ENCODE data around the gene MIGA2.

Gene MIGA2

GRCh38 chr9:129023036-129023907 is 13.2 kb upstream of the MIGA2 start (continued):
- no peak for TF ChIP-seq ZNF776 (tag by site-specific recombination; IDR thresholded peaks at IDR 0.05; ENCODE audit: borderline replicate concordance)
- TF ChIP-seq ZBTB8A (tag by site-specific recombination; IDR thresholded peaks at IDR 0.05) = peak; percentile 45; the same call in 1 of the 2 replicates
- 0 out of 2 replicates have a peak, but pooled peaks have one; percentile 24 for TF ChIP-seq ZNF660 (tag by site-specific recombination; IDR thresholded peaks at IDR 0.05)
- TF ChIP-seq KLF7 (tag by site-specific recombination; IDR thresholded peaks at IDR 0.05; ENCODE audit: borderline replicate concordance) = peak; percentile 81; the same call in 1 of the 2 replicates
- TF ChIP-seq KLF17 (tag by site-specific recombination; IDR thresholded peaks at IDR 0.05) = peak; percentile 92
- no peak for TF ChIP-seq PRDM6 (tag by site-specific recombination; IDR thresholded peaks at IDR 0.05)
- TF ChIP-seq ZNF175 (tag by site-specific recombination; IDR thresholded peaks at IDR 0.05) = no peak
- TF ChIP-seq ZBTB44 (tag by site-specific recombination; IDR thresholded peaks at IDR 0.05) = peak; percentile 48; the same call in 1 of the 2 replicates
- peak; percentile 56; the same call in 1 of the 2 replicates for TF ChIP-seq ZSCAN16 (tag by site-specific recombination; IDR thresholded peaks at IDR 0.05)
- TF ChIP-seq ZBTB6 (tag by site-specific recombination; IDR thresholded peaks at IDR 0.05) = peak; percentile 34; the same call in 1 of the 2 replicates
- no peak for TF ChIP-seq ZNF362 (tag by site-specific recombination; IDR thresholded peaks at IDR 0.05)
- TF ChIP-seq WT1 (tag by site-specific recombination; IDR thresholded peaks at IDR 0.05) = peak; percentile 78
- TF ChIP-seq ATF2 (tag by site-specific recombination; IDR thresholded peaks at IDR 0.05; ENCODE audit: low read depth) = peak; percentile 66; the same call in 1 of the 2 replicates
- no peak for TF ChIP-seq ZNF248 (tag by site-specific recombination; IDR thresholded peaks at IDR 0.05)
- no peak for TF ChIP-seq ZNF624 (tag by site-specific recombination; IDR thresholded peaks at IDR 0.05)
- TF ChIP-seq ZNF629 (tag by site-specific recombination; IDR thresholded peaks at IDR 0.05) = peak; percentile 81
- TF ChIP-seq KLF10 (tag by site-specific recombination; IDR thresholded peaks at IDR 0.05) = peak; percentile 70; the same call in 1 of the 2 replicates
- TF ChIP-seq ZNF777 (tag by site-specific recombination; IDR thresholded peaks at IDR 0.05; ENCODE audit: borderline replicate concordance) = no peak
- no peak for TF ChIP-seq TRIM28 (IDR thresholded peaks at IDR 0.05; ENCODE audit: borderline replicate concordance, low read length)
- peak; percentile 94 for TF ChIP-seq KLF1 (tag by site-specific recombination; IDR thresholded peaks at IDR 0.05)
- no peak for TF ChIP-seq ZNF596 (tag by site-specific recombination; IDR thresholded peaks at IDR 0.05)
- TF ChIP-seq ZNF2 (tag by site-specific recombination; IDR thresholded peaks at IDR 0.05) = peak; percentile 41
- peak; percentile 92 for TF ChIP-seq ZIC2 (tag by site-specific recombination; IDR thresholded peaks at IDR 0.05)
- peak; percentile 58 for TF ChIP-seq SP2 (tag by site-specific recombination; IDR thresholded peaks at IDR 0.05)
- TF ChIP-seq OSR2 (tag by site-specific recombination; IDR thresholded peaks at IDR 0.05) = peak; percentile 80
- peak; percentile 79 for TF ChIP-seq ZNF639 (tag by site-specific recombination; IDR thresholded peaks at IDR 0.05)
- TF ChIP-seq ZNF394 (tag by site-specific recombination; IDR thresholded peaks at IDR 0.05; ENCODE audit: borderline replicate concordance) = peak; percentile 59
- TF ChIP-seq KLF16 (tag by site-specific recombination; IDR thresholded peaks at IDR 0.05) = 0 out of 2 replicates have a peak, but pooled peaks have one; percentile 42
- no peak for TF ChIP-seq ZNF785 (tag by site-specific recombination; IDR thresholded peaks at IDR 0.05)
- TF ChIP-seq GLIS2 (tag by site-specific recombination; IDR thresholded peaks at IDR 0.05) = peak; percentile 89
